Forelimb muscle (tissue), 1 donor: Measurements from ENCODE around the gene ETV6. TPM values are rescaled to one million over a fixed set of nuclear protein-coding genes. Genes with fewer than 3 reads are reported as not detected.
"Not testable (repeated sequence)": the region's sequence is repeated elsewhere in the genome, so short reads cannot be mapped to it uniquely, and the experiment has no call there.

Experiments
- DNase-seq: peaks from one replicate; pipeline ENCODE4 v3.0.0-alpha.2; 2013; ENCODE audit warnings: low read depth
- polyA plus RNA-seq: library from polyadenylated mRNA; unstranded; fragments of 120-200 nt; gene quantifications from one replicate; pipeline ENCODE4 v1.2.1, GENCODE V29; 2013; ENCODE audit not compliant: insufficient read length

The ETV6 gene
- 10.9 TPM for polyA plus RNA-seq

GRCh38 chr12:11649413-11650285 lies at the start of gene ETV6:
Gene ETV6 (plus strand): TSS chr12:11649674. CDS start chr12:11650128, 454 bp downstream.
- peak; percentile 87 for DNase-seq

DNA sequence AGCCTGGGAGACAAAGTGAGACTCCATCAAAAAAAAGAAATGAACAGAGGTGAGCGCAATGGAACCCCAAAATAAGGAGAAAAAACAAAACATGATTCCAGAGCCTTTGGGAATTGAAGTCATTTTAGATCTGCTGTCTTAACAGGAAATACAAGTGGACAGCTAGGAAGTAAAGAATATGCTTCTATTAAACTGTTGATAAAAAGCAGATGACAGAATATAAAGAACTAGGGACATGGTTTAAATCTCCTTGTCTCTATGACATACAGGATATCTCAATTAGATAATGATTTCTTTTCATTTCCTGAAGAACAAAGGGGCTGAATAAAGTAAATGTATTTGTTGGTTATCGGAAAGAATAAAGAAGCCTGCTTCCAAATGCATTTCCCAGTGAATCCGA lies 49.3 kb upstream of the ETV6 start:
- DNase-seq, result no peak

DNA sequence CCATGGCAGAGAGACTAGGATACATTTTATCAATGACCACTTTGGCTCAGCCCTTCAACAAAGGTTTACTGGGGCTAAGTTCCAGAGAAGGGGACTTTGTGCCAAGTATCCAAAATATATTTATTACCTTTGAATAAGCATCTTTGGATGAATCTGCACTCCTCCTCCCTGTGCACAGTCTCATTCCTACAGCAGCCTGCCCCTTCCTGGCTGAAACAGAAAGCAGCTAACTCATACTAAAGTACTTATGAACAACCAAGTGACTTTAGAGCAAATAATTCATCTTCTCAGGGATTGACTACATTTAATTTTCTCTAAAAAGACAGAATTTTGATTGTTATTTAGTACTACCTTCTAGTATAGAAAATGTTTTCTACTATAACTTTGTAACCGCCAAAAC lies 47.8 kb upstream of the ETV6 start:
- no peak for DNase-seq

DNA sequence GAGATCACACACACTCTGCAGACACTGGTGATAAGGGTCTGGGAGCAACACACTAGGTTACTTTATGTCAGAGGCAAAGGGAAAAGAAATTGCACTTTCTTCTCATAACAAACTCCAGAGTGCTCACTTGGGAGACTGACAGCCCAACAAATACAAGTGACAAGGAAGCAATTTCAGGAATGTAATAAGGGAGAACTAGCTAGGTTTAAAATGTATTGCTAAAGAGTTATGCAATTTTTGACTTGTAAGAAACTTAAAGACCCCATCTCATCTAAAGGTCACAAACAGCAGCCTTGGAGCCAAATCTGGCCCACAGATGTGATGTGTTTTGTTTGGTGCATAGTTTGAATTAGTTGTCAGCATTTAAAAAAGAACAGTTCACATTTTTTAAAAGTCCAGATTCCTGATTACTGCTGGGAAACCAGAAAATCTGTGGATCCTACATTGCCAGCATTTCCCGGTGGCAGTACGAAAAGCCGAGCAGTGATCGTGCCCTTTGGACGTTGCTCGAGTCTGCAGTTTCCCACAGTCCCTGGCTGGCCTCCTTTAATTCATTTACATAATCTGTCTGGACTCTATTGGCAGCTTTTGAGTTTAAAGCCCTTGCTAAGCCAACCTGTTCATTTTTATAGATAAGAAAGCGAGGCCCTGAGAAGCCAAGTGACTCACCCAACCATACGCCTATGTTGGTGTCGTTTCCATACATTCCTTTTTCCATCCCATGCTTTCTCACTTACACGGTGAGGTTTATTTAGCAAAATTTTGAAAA lies 42.0 kb upstream of the ETV6 start:
- DNase-seq, result no peak

GRCh38 chr12:11609045-11609444 lies 40.4 kb upstream of the ETV6 start:
- DNase-seq, result no peak

DNA sequence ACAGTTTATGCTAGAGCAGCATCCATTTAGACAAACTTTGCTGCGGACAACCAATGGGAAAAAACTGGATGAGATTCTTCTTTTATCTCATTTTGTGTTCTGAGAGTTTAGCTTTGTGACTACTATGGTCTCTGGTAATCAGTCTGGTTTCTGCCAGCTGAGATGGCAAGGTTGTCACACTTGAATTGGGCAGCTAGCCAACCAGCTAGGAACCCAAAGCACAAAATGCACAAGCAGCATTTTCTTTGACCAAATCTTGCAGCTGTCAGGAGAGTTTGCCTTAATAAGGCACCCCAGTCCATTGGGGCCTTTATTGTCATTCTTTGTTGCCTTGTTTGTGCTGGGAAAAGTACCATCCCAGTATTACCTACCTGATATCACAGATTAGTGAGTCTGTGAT lies 34.0 kb upstream of the ETV6 start:
- no peak for DNase-seq

DNA sequence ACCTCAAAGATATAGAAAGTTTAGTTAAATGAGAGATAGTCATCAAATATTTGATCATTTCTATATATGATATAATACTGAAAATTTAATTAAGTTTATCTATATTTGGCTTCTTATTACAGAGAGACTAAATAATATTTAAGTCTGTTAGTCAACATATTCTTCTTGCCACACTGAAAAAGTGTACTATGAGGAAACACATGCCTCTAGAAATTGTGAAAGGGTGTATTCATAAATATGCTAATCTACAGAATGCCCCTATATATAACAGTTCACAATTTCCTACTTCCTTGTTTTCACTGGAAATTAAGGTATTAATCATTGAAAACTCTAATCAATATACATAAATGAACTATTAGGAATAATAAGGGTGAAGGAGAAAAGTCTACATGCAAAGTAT lies 31.4 kb upstream of the ETV6 start:
- DNase-seq, result no peak

DNA sequence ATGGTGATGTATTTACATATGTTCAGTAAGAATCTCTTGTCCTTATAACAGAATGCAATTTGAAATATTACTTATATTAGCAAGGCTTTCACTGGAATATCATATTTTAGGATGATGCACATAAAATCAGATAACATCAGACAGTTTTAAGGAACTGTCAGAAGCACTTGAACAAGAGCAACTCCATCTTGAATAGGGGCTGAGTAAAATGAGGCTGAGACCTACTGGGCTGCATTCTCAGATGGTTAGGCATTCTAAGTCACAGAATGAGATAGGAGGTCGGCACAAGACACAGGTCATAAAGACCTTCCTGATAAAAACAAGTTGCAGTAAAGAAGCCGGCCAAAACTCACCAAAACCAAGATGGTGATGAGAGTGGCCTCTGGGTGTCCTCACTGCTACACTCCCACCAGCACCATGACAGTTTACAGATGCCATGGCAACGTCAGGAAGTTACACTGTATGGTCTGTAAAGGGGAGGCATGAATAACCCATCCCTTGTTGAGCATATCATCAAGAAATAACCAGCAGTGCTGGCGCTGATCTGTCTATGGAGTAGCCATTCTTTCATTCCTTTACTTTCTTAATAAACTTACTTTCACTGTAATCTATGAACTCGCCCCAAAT lies 27.6 kb upstream of the ETV6 start:
- DNase-seq, result no peak

- no peak for DNase-seq
These were observed 26.6 kb upstream of the ETV6 start for GRCh38 chr12:11622876-11623281.

DNA sequence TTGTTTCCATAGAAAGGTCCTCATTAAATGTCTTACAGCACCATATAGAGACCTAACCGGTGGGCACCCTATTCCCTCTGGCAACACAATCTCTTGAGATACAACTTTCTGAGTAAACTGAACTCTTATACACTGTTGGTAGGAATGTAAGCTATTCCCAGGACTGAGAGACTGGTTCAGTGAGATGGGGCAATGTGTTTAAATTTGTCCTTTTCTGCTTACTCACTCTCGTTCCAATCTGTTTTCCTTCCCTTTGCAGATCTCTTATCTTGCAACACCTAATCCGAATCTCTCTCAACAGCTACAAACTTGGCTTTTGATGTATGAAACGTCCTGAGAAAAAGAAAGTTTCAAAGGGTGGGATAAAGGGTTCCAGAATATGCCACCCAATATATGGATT lies 26.1 kb upstream of the ETV6 start:
- no peak for DNase-seq

GRCh38 chr12:11624116-11624515 lies 25.4 kb upstream of the ETV6 start:
- DNase-seq, result no peak

GRCh38 chr12:11627709-11628108 lies 21.8 kb upstream of the ETV6 start:
- DNase-seq, result not testable (repeated sequence)

DNA sequence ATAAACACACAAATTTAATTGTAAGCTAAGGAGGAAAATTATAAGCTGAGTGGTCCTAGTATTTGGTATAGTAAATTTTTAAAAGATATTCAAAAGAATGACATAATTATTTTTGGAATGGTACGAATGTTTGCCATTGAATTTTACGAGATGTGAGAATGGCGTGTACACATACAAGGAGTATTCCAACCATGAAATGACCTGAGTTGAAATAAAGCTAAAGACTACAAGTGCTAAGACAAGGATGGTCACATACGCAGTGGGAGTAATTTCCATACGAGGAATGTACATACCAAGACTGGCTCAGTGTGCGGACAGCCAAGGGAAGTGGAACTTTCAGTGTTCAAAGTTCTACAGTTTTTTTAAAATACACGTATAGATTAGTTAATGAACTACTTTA lies 21.1 kb upstream of the ETV6 start:
- DNase-seq, result no peak

GRCh38 chr12:11630046-11630706 lies 19.3 kb upstream of the ETV6 start:
- DNase-seq, result no peak

GRCh38 chr12:11631288-11631687 lies 18.2 kb upstream of the ETV6 start:
- no peak for DNase-seq

DNA sequence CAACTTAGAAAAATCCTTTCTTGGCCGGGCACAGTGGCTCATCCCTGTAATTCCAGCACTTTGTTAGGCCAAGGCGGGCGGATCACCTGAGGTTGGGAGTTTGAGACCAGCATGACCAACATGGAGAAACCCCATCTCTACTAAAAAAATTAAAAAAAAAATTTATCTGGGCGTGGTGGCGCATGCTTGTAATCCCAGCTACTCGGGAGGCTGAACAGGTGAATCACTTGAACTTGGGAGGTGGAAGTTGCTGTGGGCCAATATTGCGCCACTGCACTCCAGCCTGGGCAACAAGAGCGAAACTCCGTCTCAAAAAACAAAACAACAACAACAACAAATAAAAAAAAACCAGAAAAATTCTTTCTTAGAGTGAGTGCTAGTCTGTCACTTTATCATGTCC lies 17.6 kb upstream of the ETV6 start:
- not testable (repeated sequence) for DNase-seq

- DNase-seq, result no peak
These were observed 15.5 kb upstream of the ETV6 start for GRCh38 chr12:11633968-11634367.

- DNase-seq, result no peak
These were observed 14.1 kb upstream of the ETV6 start for GRCh38 chr12:11635341-11635740.

DNA sequence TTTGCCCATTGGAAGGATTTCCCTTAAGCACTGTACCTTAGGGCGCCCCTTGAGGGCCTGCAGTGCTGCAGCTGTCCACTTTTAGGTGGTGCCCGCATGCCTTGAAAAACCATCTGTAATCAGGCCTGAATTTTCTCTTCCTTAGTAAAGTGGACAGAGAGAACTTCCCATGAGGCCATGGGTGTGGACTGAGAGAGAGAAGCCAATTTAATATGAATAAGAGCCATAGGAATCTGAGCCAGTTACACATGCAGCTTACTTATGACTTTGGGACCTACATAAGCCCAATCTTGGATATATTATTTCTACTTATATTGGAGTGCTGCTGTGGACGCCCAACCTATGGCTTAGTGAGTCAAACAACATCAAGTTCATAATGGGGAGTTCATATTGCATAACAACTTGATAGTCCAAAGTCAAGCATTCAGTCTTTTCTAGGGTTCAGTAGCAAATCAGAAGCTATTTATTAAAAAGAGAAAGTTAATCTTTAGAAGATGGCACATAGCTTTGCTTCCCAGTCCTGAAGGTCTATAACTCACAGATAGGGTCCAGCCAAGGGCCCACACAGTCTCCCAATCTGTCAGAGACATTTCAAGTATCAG lies 11.1 kb upstream of the ETV6 start:
- DNase-seq, result no peak

DNA sequence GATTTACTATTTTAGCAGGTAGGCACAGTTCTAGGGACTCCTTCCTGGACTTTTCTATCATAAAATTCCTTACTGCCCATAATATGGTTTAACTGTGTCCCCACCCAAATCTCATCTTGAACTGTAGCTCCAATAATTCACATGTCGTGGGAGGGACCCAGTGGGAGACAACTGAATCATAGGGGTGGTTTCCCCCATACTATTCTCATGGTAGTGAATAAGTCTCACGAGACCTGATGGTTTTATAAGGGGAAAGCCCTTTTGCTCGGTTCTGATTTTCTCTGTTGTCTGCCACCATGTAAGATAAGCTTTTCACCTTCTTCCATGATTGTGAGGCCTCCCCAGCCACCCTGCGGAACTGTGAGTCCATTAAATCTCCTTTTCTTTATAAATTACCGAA lies 10.0 kb upstream of the ETV6 start:
- DNase-seq, result no peak

GRCh38 chr12:11641522-11641921 lies 8.0 kb upstream of the ETV6 start:
- no peak for DNase-seq

GRCh38 chr12:11642785-11643184 lies 6.7 kb upstream of the ETV6 start:
- no peak for DNase-seq
